ENCODE data around the gene MRPL57.

GRCh38 chr13:21149568-21149967 lies 26.9 kb upstream of the MRPL57 start:
- TF ChIP-seq CTCF (IDR thresholded peaks at IDR 0.05; ENCODE audit: low read depth, low read length) (no peak), POLR2A (IDR thresholded peaks at IDR 0.05; ENCODE audit: extremely low read depth, insufficient read length) (no peak), MAX (IDR thresholded peaks at IDR 0.05; ENCODE audit: low read depth, low read length) (no peak), MYC (IDR thresholded peaks at IDR 0.05; ENCODE audit: low read depth, low read length) (no peak)
